Posterior vena cava (tissue), 2 donors: ENCODE measurements around the gene SLC30A3. TPM values are rescaled to one million over a fixed set of nuclear protein-coding genes. Genes with fewer than 3 reads are reported as not detected.
"Not testable (repeated sequence)": the region's sequence is repeated elsewhere in the genome, so short reads cannot be mapped to it uniquely, and the experiment has no call there.

Experiments
- DNase-seq: peaks from one replicate; pipeline ENCODE4 v3.0.0-alpha.2; 2020; ENCODE audit warnings: low spot score
- intact Hi-C, 2 donors: fragments of 100-400 bp; cut with DNase I; formaldehyde crosslinking; loops; one replicate each; pipeline versions ENCODE4 v1.14.1 to v1.14.2; 2022 to 2023
- long read RNA-seq, 2 donors: library from polyadenylated mRNA; unstranded; transcript quantifications; one replicate each; pipeline ENCODE4 v2.0.0, GENCODE V29; 2020 to 2021
- total RNA-seq, 2 donors: library from RNA; stranded (reverse); fragmentation: NEBNext Ultra II Directional; extraction: Animal tissue kit (Norgen Biotek cat#: 25700); gene quantifications; one replicate each; pipeline ENCODE4 v1.2.1, GENCODE V29; 2021
- donor health status: DM: yes; HTN: yes; CAD: no.
- donor health status: DM: yes; HTN: yes; CAD: no.

The SLC30A3 gene, protein sequence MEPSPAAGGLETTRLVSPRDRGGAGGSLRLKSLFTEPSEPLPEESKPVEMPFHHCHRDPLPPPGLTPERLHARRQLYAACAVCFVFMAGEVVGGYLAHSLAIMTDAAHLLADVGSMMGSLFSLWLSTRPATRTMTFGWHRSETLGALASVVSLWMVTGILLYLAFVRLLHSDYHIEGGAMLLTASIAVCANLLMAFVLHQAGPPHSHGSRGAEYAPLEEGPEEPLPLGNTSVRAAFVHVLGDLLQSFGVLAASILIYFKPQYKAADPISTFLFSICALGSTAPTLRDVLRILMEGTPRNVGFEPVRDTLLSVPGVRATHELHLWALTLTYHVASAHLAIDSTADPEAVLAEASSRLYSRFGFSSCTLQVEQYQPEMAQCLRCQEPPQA
- 1 to 10 TPM in 1 of 2 donors, under 1 TPM in 1; 0.24 to 1.4 TPM for total RNA-seq
- long read RNA-seq, donor 1, result 0 reads
- long read RNA-seq, donor 2, result 0 reads

- peak; percentile 88 for DNase-seq
These were observed at the start of gene SLC30A3 for GRCh38 chr2:27262379-27263286. Gene SLC30A3, minus strand, starts transcription at chr2:27263047. Its CDS starts 141 bp downstream, at chr2:27262906.

DNA sequence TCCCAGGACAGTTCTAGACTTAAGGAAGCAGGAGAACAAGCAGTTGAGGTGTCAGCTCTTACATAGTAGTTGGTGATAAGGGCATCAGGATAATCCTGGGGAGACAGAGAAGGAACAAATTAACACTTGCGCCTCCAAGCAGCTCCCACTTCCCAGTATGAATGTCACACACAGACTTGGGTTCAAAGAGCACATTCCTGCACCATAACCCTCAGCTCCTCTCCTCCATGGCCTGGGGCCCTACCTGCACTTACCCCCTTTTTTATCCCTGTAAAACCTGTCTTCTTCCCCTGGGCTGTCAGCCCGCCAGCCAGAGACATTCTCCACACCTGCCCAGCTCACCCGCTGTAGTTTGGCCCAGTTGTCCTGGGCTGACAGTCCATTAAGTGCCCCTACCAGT lies 49.3 kb upstream of the SLC30A3 start:
- intact Hi-C loops, result no loop called here
- peak; percentile 23 for DNase-seq

More at GRCh38 chr2:27262379-27263286, at the start of gene SLC30A3:
- intact Hi-C loops, result no loop called here

- intact Hi-C loops, result no loop called here
These were observed 46.8 kb upstream of the SLC30A3 start for GRCh38 chr2:27309651-27310050.

DNA sequence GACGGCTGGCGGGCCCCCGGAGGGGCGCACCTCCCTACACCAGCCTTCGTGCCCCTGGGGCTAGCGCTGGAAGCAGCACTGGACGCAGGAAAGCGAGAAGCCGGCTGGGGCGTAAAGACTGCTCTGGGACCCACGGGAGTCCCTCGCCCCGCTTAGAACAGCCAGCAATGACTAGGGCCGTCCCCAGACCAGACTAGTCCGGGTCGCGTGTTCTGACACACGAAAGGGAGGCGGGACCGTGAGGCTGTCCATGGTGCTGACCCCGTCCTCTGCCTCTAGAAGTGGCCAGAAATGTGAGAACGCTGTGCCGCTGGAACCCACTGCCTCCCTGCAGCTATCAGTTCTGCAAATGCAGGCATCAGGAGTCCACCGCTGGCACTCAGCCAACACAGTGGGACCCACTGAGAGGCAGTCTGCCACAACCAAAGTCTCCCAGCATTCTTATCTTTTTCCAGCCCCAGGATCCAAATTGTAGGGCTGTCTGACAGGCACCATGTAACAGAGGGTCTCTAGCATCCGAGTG lies 45.6 kb upstream of the SLC30A3 start, which contains the start of gene UCN:
UCN (minus strand) TSS at position 87 of the 523 bp plus-strand sequence. CDS start 550 bp downstream, outside the sequence.
- DNase-seq, result peak; percentile 87
- intact Hi-C loops, result no loop called here

More at GRCh38 chr2:27309651-27310050, 46.8 kb upstream of the SLC30A3 start:
- DNase-seq, result peak; percentile 0

DNA sequence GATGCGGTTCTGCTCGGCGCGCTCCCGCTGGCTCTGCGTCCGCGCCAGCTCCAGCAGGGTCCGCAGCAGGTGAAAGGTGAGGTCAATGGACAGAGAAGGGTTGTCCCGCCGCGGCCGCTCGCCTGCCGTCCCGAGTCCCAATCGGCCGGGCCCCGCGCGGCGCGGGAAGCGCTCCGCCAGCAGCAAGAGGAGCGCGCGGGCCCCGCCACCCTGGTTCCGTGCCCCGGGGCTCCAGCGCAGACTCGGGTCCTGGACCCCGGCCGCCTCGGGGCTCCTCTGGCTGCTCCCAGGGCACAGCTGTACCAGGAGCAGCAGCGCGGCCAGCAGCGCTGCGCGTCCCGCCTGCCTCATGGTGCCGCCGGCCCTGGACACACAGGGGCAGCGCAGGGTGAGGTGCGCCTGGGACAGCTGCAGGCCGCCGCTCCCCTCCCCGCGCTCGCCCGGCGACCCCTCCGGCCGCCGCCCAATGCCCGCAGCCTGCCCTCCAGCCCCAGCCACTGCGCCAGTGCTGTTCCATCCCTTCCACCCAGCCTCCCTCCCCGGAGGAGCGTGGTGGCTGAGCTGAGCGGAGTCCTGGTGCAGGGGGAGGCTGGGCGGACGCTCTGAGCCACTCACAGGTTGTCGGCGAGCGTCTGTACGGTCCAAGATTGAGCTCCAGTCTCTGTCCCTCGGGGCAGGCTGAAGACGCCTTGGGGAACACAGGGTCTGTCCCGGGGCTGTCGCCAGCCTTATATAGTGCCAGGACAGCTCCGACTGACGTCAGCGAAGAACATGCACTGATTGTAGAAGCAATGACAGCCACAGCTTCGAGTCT lies 44.9 kb upstream of the SLC30A3 start:
- peak; percentile 78 for DNase-seq
- intact Hi-C loops, result no loop called here

- intact Hi-C loops, result no loop called here
- DNase-seq, result peak; percentile 57
These were observed 44.4 kb upstream of the SLC30A3 start for GRCh38 chr2:27307287-27307544.

GRCh38 chr2:27306573-27307286 lies 43.9 kb upstream of the SLC30A3 start:
- intact Hi-C loops, result no loop called here
- peak; percentile 82 for DNase-seq

GRCh38 chr2:27306136-27306535 lies 43.3 kb upstream of the SLC30A3 start:
- intact Hi-C loops, result no loop called here

GRCh38 chr2:27305516-27305915 lies 42.7 kb upstream of the SLC30A3 start:
- DNase-seq, result peak; percentile 62
- intact Hi-C loops, result no loop called here

More at GRCh38 chr2:27306136-27306535, 43.3 kb upstream of the SLC30A3 start:
- peak; percentile 78 for DNase-seq

DNA sequence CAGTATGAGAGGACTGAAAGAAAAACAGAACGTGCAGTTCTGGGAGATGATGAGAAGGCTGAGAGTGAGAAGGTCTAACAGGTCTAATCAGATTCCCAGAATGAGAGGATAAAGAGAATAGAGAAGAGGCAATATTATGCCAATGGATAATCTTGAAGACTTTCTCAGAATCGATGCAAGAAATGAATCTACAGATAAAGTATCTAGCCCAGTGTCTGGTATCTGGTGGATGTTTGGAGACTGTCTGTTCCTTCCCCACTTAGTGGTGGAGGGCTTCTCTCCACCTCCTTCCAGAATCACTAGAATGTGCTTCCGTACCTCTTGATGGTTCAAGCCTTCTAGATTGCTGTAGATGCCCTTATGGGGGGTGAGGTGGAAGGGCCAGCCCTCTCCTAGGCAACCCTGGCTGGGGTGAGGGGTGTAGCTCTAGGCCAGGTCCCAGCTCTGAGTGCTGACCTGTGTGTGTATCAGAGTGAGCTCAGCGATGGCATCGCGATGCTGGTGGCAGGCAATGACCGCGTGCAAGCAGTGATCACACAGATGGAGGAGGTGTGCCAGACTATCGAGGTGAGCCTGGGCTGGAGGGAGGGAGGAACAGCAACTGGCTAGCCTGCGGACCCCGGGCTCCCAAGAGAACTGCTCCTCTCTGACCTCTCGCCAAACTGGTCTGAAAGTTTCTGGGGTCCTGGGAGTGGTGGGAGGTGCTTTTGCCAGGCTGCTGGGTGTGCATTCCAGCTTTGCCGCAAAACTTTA lies 41.8 kb upstream of the SLC30A3 start:
- intact Hi-C loops, result no loop called here
- DNase-seq, result peak; percentile 32

GRCh38 chr2:27303093-27304025 lies 40.5 kb upstream of the SLC30A3 start:
- peak; percentile 70 for DNase-seq
- intact Hi-C loops, result no loop called here

DNA sequence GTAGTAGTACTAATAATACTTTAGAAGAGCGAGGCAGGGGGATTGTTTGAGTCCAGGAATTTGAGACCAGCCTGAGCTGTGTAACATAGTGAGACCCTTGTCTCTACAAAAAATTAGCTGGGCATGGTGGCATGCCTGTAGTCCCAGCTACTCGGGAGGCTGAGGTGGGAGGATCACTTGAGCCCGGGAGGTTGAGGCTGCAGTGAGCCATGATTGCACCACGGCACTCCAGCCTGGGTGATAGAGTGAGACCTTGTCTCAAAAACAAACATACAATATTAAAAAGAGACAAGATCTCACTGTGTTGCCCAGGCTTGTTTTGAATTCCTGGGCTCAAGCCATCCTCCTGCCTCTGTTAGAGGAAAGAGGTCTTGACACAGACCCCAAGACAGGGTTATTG lies 37.8 kb upstream of the SLC30A3 start:
- intact Hi-C loops, result not testable (repeated sequence)
- peak; percentile 1 for DNase-seq

DNA sequence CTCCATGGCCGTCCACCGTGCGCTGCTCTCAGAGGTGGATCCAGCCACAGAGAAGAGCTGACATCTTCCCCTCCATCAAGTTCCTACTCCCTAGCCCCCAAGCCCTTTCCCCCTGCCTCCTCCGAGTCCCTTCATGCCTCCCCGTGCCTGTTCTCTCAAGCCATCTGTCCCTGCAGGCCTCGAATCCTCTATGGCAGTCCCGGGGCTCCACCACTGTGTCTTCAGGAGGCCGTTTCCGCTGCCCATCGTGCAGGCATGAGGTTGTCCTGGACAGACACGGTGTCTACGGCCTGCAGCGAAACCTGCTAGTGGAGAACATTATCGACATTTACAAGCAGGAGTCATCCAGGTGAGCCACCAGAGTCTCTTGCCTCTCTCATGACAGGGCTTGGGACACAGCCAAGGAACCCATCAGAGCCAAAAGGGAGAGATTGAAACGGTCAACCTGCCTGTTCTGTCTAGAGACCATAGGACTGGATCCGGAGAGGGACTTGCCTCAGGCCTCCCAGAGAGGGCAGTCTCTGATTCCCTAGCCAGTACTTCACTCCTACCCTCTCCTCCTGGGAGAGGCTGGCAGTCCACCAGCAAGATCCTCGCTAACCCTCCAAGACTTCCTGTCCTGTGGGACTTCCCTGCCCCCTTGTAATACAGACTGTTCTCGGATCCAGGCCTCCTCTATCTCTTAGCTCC lies 35.7 kb upstream of the SLC30A3 start:
- intact Hi-C loops, result no loop called here
- peak; percentile 55 for DNase-seq

GRCh38 chr2:27297195-27297594 lies 34.3 kb upstream of the SLC30A3 start:
- intact Hi-C loops, result no loop called here

GRCh38 chr2:27296481-27296880 lies 33.6 kb upstream of the SLC30A3 start:
- intact Hi-C loops, result no loop called here
- peak; percentile 20 for DNase-seq

More at GRCh38 chr2:27297195-27297594, 34.3 kb upstream of the SLC30A3 start:
- no peak for DNase-seq

- intact Hi-C loops, result no loop called here
- peak; percentile 12 for DNase-seq
These were observed 32.1 kb upstream of the SLC30A3 start for GRCh38 chr2:27294928-27295327.
